Middle frontal gyrus (tissue), 1 donor: Measurements from ENCODE around the gene ABCD4.

Experiments
- DNase-seq: peaks from one replicate; pipeline ENCODE4 v3.0.0-alpha.2; 2015; ENCODE audit warnings: low spot score; ENCODE audit errors: extremely low spot score

ABCD4 gene

DNA sequence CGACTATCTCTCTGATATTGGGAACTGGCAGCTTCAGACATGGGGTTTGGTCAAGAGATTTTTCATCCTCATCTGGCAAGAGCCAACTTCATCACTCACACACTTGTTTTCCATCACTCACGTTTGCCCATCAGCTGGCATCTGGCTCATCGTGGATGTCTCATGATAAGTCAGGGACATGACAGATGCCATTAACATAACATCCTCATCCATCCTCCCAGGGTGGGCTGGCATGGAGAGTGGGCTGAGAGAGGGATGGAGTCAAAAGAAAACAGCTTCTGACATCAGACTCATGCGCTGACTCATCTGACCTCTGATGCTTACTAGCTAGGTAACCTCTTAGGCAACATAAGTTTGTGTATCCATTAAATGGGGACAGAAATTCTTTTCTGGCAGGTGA lies 65.3 kb downstream of the ABCD4 start:
- no peak for DNase-seq
